Ecto neural progenitor cell (in vitro differentiated cells): Measurements from ENCODE around the gene ZNF189.

Experiments used
- DNase-seq: peaks from one replicate; pipeline ENCODE4 v3.0.0-alpha.2; 2018; ENCODE audit warnings: low spot score

The ZNF189 gene

DNA sequence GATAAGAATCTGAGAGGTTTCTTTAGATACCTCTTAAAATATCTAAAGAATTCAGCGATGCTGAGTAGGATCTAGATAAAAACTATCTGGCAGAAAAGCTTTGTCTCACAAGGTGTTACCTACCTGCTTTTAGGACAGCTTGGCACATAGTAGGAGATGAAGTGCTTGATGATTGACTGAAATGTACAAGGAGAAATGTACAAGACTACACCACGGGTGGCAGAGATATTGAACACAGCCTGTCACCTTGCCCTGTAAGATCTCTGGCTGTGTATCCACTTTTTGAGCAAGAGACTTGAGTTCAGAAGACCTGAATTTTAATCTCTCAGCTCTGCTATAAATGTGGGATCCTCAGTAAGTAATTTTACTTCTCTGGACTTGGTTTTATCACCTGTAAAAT lies 21.2 kb downstream of the ZNF189 start:
- DNase-seq, result no peak

DNA sequence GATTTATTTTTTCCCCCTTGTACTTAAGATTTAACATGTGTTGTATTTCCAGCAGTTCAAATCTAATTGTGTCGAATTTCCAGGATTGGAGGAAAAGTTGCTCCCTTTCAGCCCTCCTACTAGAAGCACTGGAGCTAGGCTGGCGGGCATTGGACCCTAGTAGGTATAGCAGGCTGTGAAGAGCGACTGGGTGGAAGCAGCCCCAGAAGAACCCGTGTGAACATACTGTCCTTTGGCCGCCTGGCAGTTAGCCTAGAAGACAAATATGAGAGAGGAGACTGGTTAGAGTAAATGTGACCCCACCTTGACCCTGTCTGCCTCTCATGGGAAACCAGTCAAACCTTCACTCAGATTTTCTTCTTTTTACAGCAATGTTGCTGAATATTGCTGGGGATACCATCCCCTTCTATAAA lies 23.0 kb downstream of the ZNF189 start:
- no peak for DNase-seq

DNA sequence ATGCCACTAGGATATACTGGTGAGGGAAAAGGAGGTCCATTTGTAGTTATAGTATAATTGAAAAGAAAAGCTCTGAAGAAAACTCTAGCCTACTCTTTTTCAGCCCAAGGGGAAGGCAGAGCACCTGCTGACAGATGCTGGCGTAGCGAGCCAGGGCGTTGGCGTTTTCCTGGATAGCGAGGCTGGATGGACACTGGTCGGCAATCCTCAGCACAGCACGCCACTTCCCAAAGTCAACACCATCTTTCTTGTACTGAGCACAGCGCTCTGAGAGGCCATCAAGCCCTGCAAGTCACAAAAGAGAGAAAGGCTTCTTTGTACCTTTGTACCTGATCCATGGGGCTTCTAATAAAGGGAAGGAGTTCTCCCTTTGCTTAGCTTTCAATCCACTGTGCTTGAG lies 28.7 kb downstream of the ZNF189 start:
- no peak for DNase-seq

DNA sequence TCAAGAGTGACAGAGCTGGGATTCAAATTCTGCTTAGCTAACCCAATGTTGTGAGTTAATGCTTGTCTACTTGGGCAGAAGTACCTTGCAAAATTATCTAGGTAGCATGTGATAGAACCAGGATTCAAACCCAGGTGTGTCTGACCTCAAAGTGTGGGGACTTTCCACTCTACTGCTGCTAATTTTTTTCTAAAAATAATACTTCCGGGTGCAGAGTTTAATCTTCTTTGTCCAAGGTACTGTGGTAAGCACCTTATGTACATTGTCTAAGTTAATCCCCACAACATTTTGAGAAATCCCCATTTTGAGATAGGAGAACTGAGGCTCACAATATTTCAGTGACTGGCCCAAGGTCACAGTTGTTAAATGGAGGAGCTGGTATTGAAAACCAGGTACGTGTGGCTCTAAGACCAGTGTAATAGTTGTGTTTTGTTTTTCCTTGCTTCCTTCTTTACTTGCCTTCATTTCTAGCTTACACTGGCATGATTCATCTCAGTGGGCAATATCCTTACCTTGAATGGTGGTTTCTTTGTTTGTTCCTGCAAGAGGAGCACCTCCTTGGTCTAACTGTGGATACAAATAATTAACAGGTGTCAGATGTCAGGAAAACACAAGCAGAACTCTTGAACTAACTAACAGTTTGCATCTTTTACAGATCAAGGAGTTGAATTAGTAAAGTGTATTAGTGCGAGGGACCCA lies 29.5 kb downstream of the ZNF189 start:
- DNase-seq, result no peak

DNA sequence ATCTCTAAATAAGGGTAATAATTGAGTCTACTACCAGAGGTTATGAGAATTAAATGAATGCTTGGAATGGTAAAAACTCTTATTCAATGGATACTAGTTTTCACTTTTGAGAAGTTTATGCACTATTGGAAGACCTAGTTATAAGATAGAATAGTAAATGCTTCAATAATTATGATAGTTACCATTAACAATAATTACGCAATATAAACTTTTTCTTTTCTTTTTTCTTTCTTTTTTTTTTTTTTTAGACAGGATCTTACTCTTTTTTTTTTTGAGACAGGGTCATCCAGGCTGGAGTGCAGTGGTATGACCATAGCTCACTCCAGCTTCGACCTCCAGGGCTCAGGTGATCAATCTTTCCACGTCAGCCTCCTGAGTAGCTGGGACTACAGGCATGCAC lies 30.3 kb downstream of the ZNF189 start:
- no peak for DNase-seq

DNA sequence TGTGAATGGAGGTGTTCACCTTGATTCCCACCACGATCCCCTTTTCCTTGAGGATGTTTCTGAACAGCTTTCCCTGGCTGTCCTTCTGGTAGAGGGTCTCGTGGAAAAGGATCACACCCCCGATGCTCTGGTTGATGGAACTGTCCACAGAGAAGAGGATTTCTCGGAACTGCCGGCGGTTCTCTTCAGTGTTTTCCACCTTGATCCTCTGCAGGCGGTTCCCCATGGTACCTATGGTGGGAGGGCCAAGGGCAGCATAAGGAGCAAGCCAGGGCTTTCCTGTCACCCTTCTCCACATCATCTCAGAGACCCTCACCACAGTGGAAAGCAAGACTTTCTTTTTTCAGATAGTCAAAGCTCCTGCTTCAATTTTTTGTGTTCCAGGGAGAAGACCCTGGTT lies 31.1 kb downstream of the ZNF189 start:
- no peak for DNase-seq

DNA sequence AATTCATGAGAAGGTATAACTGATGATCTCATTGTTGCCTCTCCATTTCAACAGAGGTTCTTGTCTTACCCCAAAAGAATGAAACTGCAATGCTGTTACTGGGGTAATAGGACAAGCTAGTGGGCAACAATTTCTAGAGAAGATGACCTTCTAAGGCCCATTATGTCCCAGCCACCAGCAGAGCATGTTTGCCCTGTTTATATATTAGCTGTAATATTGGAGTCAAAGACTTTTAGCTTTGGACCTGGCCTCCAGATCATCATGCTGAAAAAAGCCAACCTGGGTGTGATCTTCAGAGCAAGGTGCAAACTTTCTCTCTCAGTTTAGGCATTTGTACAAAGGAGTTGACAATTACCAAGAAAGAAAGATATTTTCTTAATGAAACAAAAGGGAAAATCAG lies 33.5 kb downstream of the ZNF189 start:
- no peak for DNase-seq

DNA sequence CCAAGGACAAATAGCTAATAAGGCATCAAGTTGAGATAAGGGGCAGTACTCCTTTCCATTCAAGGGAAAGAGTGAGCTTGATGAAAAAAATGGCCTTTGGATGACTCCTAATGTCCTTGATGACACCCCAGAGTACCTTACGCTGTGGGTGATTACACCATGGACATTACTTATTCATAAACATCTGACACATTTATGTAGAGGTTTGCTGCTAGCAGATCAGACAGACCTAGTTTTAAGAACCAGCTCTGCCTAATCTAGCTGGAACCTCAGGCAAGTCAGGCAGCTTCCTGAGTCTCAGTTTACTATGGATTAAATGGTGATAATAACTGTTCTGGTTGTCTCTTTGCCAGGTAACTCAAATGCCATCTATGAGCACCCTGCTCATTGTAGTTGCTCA lies 34.1 kb downstream of the ZNF189 start:
- DNase-seq, result no peak

DNA sequence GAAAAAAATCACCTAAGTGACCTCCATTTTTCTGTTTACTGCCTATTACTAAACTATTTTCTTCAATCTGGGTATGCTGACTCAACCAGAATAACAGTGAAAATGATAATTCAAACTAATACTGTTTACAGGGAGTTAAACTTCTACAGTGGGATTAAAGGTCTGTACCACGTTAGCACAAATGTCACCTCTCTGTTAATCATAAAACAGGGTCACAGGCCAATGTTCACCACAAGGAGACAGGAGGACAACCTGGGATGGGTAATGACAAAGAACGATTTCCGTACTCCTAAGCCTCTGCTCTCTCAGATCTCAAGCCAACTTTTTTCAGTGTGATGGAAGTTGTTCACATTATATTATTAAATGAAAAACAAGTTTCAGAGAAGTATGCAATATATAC lies 34.6 kb downstream of the ZNF189 start:
- no peak for DNase-seq

DNA sequence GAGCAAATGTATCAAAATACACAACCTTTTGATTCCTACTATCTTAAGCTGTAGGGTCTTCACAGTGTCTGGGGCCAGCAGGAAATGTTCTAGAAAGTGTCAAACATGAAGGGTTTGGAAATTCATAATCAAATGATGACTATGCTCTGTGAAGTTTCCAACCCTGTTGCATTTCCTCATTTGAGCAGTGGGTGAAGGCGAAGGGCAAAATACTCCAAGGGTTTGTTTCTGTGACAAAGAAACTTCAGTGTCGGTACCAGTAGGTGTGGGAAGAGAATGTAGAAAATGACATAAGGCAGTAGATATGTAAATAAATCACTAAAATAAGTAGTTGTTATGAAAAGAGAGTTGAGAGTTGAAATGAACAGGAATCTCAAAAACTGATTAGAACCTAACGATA lies 36.3 kb downstream of the ZNF189 start:
- DNase-seq, result no peak

DNA sequence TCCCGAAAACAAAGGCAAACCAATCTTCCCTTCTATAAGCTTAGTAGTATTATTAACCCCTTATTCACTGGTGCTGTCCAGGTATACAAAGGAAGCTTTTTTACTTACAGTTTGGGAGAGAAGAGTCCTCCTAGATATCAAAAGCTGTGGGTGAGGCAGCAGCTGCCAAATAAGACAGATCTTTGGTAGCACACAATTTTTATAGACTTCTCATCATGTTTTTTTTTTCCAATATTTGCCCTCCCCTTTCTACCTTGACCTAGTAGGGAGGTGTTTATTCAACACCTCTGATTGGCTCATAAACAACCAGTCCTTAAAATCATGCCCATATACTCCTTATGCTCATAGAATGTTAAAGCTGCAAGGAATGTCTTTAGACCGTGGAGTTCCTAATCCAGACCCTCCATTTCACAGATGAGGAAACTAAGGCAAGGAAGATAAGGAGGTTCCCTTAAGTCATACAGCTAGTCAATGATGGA lies 37.0 kb downstream of the ZNF189 start, which contains the start of gene ALDOB:
TSS of gene ALDOB (minus strand) at position 174 of the 479 bp plus-strand sequence. CDS start 4,887 bp downstream, outside the sequence.
- DNase-seq, result no peak

DNA sequence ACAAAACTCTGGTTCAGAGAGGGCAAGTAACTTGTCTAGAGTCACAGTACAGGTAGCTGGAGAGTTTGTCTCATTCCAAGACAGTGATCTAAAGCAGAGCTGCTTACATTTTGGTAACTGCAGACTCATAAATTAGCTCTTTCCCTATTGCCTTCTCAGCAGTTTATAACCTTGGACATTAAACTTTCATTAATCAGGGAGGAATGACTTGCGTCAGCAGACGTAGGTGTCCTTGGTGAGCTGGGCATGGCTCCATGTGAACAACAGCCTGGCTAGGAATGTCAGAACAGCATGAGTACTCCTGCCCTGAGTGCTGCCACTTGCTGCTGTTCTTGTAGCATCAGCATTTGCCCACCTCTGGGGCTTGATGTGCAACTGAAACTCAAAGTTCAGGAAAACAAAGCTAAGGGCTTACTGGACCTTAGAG lies 39.2 kb downstream of the ZNF189 start:
- DNase-seq, result no peak

DNA sequence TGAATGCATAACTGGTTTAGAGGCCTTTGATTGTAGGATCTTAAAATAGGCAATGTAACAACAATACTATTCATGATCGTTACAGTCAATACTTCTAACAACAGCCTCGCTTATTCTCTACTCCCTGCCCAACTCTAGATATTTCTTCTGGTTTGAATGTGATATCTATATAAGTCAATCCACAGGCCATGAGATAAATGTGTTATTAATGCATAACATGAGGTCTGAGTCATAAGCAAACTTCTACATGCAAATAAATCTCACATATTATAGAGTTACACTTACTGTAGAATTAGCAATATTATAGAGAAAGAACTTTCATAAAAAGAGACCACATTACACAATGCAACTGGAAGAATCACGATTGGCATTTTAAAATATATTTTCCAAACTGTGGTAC lies 39.9 kb downstream of the ZNF189 start:
- DNase-seq, result no peak

DNA sequence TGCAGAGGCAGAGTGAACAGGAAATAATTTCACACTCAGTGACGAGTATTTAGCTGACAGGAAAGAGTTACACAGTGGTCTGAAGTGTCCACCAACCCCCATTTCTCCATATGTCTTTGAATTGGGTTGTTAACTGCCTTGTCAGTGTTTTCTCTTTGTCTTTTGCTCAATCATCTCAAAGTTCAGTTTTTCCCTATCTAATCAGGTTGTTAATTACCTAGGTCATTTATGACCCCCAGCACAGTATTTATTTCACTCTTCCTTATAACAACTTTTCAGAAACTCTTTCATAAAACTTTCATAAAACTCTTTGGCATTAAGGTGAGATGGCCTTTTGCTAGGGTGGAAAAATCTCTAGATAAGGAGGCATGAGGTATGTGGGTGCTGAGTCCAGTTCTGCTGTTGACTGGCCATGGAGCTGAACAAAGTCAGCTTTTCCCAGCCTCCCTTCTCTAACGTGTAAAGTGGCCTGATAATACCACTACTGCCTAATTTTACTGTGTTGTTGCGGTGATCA lies 42.1 kb downstream of the ZNF189 start:
- DNase-seq, result no peak

DNA sequence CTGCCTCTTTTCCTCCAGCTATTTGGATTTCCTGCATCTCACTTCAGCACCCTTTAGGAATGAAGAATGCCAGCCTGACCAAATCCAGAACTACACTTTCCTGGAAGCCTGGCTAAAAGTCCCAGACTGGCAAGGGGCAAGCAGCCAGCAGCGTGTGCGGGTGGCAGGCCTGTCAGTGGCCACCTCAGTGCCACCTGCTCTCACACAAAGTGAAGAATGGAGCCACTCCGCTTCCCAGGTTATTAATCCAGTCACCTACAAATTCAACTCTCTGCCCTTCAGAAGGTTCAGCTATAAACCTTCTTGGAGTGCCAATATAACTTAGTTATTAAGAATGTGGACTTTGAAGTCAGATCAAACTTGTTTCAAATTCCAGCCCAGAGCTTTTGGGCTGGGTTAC lies 43.7 kb downstream of the ZNF189 start:
- DNase-seq, result no peak

DNA sequence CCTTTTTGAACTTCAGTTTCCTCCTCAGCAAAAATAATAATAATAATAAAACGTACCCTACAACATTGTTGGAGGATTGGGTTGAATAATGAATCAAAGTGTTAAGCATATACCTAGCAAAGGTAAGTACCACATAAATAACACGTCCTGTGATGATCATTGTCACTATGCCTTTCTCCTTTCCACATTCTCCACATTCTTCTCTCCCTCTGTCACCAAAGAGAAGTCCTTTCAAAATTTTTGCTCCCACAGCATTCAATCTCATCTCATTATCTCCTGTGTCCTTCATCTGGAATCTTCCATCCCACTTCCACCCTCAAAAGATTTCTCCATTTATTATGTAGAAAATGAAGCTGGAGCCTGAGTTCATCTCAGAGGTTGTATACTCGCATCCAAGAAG lies 44.1 kb downstream of the ZNF189 start:
- no peak for DNase-seq

DNA sequence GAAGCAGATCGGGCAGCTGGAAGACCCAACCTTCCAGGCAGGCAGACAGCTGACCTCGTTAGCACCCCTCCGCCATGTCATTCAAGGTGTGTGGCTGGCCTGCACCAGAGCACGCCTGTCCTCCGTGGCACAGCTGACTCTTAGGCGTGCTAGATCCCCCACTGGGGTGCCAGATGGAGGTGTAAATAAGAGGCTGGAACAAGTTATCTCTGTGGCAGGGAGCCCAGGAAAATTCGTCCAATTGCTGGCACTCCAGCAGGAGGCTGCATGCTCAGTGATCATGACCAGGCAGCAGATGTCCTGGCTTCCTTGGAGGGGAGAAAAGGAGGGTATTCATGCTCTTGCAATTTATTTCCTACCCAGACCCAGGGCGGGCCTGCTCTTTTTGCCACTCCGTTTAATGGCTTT lies 44.7 kb downstream of the ZNF189 start:
- no peak for DNase-seq

DNA sequence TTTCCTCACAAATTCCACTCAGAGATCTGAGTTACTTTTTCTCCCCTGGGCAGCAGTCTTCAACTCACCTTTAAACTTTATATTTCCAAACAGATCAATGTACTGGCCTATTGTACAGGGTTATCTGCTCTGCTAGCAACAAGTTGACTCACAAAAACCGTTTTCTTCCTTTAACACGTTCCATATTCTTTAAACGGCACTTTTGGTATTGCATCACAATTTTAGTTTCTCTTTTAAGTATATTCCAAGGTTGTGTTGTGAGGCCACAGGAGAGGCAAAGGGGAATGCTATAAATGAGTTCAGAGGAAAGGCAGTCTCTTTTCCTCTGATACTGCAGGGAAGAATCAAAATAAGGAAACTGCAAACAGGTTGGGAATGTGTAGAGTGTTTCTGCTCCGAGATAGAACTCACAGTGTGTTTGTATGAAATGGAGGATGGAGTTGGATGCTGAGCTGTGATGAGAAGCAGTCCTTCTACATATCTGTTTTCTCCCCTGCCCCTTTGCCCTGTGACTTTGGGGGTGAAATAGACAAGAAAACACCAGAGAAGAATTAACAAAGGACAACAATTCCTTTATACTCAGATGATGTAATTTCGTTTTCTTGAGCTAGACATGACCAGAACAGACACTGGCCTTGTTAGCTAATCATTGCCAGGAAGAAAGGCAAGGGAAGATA lies 46.8 kb downstream of the ZNF189 start:
- no peak for DNase-seq

DNA sequence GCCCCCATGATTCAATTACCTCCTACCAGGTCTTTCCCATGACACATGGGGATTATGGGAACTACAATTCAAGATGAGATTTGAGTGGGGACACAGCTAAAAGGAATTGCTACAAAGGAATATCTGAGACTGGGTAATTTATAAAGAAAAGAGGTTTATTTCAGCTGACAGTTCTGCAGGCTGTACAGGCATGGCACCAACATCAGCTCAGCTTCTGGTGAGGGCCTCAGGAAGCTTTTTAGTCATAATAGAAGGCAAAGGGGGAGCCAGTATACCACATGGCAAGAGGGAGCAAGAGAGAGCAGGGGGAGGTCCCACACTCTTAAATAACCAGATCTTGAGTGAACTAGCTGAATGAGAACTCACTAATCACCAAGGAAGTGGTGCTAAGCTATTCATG lies 48.1 kb downstream of the ZNF189 start:
- DNase-seq, result no peak

DNA sequence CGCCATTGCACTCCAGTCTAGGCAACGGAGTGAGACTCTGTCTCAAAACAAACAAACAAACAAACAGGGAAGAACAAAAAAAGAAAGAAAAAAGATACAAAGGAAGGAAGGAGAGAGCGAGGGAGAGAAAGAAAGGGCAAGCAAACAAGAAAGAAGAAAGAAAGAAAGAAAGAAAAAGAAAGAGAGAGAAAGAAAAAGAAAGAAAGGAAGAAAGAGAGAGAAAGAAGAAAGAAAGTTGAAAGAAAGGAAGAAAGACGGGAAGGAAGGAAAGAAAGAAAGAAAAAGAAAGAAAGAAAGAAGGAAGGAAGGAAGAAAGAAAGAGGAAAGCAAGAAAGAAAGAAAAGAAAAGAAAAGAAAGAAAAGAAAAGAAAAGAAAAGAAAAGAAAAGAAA lies 50.0 kb downstream of the ZNF189 start:
- DNase-seq, result no peak

DNA sequence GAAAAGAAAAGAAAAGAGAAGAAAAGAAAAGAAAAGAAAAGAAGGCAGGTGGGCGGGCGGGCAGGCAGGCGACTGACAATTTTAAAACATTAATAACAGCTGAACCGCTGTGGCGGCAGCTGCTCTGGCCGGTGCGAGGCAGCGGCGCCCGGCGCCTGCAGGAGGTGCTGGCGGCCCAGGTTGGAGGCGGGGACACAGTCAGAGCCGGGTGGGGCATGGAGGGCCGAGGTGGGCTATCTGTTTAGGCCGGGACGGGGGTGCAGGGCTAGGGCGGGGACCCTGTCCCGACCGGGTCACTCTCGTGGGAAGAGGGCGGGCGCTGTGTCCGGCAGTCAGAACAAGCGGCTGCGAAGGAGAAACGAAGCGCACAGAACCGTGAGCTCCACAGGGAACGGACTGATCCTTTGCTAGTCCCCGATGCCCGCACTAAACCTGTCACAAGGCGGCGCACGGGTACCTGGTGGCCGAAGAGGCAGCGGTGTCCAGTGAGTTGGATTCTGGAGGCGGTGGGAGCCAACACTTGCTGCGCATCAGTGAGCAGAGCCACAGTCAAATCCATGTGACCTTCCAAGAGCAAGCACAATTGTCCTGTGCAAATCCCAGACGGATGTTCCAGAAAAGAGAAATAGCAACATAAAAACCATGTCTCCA lies 50.5 kb downstream of the ZNF189 start:
- DNase-seq, result peak; percentile 88

DNA sequence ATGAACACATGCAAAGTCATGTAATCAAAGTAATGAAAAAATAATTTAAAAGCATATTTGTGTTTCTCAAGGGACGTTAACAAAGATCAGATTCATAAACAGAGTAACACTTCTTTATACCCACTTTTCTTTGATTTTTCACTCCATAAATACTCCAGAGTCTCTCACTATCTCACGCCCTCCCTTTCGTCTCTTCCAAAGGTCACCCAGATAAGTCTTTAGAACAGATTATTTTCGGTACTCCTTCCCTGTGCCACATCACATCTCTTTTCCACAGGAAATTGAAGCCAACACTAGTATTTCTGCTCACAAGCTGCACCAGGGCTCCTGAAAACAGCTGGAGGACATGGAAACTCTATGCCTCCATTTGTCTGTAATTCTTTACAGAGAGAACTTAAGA lies 52.3 kb downstream of the ZNF189 start:
- no peak for DNase-seq

DNA sequence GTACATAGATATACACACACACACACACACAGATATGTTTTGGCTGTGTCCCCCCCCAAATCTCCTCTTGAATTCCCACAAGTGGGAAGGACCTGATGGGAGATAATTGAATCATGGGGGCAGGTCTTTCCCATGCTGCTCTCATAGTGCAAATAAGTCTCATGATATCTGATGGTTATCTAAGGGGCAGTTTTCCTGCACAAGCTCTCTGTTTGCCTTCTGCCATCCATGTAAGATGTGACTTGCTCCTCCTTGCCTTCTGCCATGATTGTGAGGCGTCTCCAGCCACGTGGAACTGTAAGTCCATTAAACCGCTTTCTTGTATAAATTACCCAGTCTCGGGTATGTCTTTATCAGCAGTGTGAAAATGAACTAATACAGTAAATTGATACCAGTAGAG lies 52.8 kb downstream of the ZNF189 start:
- no peak for DNase-seq
